GM18873 (cell line): ENCODE measurements around the gene PEX16.

ENCODE experiments used
- ATAC-seq: cut with Tn5 transposase; IDR thresholded peaks from one replicate; pipeline ENCODE4 v1.9.1; 2021; ENCODE audit warnings: mild to moderate bottlenecking, moderate library complexity, moderate number of reproducible peaks; ENCODE audit not compliant: unreplicated experiment, low FRiP score

Gene PEX16

GRCh38 chr11:45880772-45881570 lies 36.7 kb downstream of the PEX16 start:
- ATAC-seq: no peak

GRCh38 chr11:45879803-45880686 lies 37.6 kb downstream of the PEX16 start:
- no peak for ATAC-seq

- ATAC-seq: no peak
Measured at GRCh38 chr11:45877845-45878244, 39.8 kb downstream of the PEX16 start.

- ATAC-seq: no peak
Measured at GRCh38 chr11:45877221-45877620, 40.5 kb downstream of the PEX16 start.

GRCh38 chr11:45876401-45876800 lies 41.3 kb downstream of the PEX16 start:
- no peak for ATAC-seq

- ATAC-seq: no peak
Measured at GRCh38 chr11:45872651-45873356, 44.9 kb downstream of the PEX16 start.

- no peak for ATAC-seq
Measured at GRCh38 chr11:45871638-45872037, 46.0 kb downstream of the PEX16 start.

- no peak for ATAC-seq
Measured at GRCh38 chr11:45870706-45871105, 47.0 kb downstream of the PEX16 start.

- ATAC-seq: no peak
Measured at GRCh38 chr11:45869551-45869950, 48.1 kb downstream of the PEX16 start.

GRCh38 chr11:45864041-45864440 lies 53.6 kb downstream of the PEX16 start:
- no peak for ATAC-seq

- no peak for ATAC-seq
Measured at GRCh38 chr11:45860764-45861510, 56.7 kb downstream of the PEX16 start.

GRCh38 chr11:45860348-45860747 lies 57.3 kb downstream of the PEX16 start:
- ATAC-seq: no peak
